Nephron progenitor cell (in vitro differentiated cells): ENCODE data around the gene EXOC7.
A peak's percentile ranks its signal among the peaks of the same experiment; 100 is the strongest.

Experiments
- DNase-seq: peaks from one replicate; pipeline ENCODE4 v3.0.0; 2021
- H3K27ac Mint-ChIP-seq: 2 replicates; pipeline ENCODE4 v1.8.0; 2021; ENCODE audit warnings: mild to moderate bottlenecking, moderate library complexity, mixed read lengths
- H3K27me3 Mint-ChIP-seq: 2 replicates; pipeline ENCODE4 v1.8.0; 2021; ENCODE audit warnings: mild to moderate bottlenecking, low read depth, mixed read lengths; ENCODE audit not compliant: poor library complexity
- H3K36me3 Mint-ChIP-seq: 2 replicates; pipeline ENCODE4 v1.8.0; 2021; ENCODE audit warnings: low read depth, mixed read lengths
- H3K4me1 Mint-ChIP-seq: 2 replicates; pipeline ENCODE4 v1.8.0; 2021; ENCODE audit warnings: mixed read lengths
- H3K4me3 Mint-ChIP-seq: 2 replicates; pipeline ENCODE4 v1.8.0; 2021; ENCODE audit warnings: mild to moderate bottlenecking, moderate library complexity, mixed read lengths
- H3K9me3 Mint-ChIP-seq: 2 replicates; pipeline ENCODE4 v1.8.0; 2021; ENCODE audit warnings: mild to moderate bottlenecking, moderate library complexity, mixed read lengths
- TF ChIP-seq, protein P1 (sequence below): fragments of 200-600 bp; sonication (generic); IDR thresholded peaks from 2 replicates; pipeline ENCODE4 v1.5.0; 2021; ENCODE audit warnings: antibody characterized with exemption

EXOC7 gene

DNA sequence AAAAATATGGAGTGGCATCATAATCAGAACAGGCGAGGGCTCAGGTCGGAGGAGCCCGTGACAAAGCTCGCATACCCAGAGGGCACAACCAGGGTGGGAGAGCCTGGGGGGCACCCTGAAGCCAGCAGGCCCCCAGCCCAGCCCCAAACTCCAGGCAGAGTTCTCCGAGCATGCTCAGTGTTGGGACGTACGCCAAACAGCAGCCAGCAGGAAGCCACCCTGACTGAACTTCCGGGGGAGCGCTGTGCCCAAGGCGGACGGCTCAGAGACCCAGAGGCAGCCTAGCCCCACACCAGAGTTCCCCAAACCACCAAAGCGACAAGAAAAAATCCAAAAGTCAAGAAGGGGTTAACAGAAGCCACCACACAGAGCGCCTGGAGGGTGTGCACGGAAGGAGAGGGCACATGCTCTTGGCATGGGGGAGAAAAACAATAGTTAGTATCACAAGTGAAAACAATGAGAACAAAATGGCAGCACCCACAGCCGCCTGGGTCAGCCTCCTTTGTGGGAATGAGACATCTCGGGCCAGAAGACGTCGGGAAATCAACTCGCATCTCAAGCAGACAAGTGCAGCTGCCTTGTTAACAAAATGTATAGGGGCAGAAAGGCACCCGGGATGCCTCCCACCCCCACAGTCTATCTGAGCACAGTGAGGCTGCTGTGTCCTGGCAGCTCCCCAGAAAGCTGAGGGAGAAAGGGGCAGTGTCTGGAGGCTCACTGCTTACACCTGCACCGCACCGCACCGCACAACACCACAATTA lies 11.9 kb downstream of the EXOC7 start:
- Mint-ChIP-seq H3K4me3 (no peak overlapping the region), H3K36me3 (peaks cover 35% of the 10 kb centered on the region), H3K9me3 (no peaks in the 10 kb centered on the region), H3K4me1 (no peaks in the 10 kb centered on the region), H3K27me3 (no peaks in the 10 kb centered on the region), H3K27ac (peak overlapping the region; percentile 38)
- no peak for DNase-seq
- TF ChIP-seq, protein P1, sequence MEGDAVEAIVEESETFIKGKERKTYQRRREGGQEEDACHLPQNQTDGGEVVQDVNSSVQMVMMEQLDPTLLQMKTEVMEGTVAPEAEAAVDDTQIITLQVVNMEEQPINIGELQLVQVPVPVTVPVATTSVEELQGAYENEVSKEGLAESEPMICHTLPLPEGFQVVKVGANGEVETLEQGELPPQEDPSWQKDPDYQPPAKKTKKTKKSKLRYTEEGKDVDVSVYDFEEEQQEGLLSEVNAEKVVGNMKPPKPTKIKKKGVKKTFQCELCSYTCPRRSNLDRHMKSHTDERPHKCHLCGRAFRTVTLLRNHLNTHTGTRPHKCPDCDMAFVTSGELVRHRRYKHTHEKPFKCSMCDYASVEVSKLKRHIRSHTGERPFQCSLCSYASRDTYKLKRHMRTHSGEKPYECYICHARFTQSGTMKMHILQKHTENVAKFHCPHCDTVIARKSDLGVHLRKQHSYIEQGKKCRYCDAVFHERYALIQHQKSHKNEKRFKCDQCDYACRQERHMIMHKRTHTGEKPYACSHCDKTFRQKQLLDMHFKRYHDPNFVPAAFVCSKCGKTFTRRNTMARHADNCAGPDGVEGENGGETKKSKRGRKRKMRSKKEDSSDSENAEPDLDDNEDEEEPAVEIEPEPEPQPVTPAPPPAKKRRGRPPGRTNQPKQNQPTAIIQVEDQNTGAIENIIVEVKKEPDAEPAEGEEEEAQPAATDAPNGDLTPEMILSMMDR: no peak

DNA sequence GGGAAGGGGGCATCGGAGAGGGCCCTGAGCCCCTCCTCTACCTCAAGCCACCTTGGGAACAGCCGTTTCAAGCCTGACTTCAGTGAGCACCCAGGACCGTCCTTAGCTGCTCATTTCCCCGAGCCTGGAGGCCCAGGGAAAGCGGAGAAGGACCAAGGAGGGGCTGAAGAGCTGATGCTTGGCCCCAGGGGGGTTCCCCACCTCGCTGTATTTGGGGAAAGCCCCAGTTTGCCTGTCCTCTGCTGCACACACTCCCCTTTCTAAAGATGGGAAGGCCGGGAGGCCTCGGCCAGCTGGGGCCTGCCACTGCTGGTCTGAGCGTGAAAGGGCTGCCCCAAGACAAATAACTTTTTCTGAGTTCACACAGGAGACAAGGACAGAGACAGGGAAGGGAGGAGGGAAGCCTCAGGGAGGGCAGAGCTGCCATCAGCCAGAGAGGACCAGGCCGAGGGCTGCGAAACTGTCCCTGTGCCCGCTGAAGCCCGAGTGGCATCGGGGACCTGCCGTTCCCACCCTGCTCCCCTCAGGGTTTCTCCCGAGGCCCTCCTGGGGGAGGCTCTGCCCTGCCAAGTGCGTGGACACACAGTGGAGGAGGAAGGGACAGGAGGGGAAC lies 13.0 kb downstream of the EXOC7 start:
- Mint-ChIP-seq H3K27me3 (no peaks in the 10 kb centered on the region), H3K27ac (peak overlapping the region; percentile 42), H3K9me3 (no peaks in the 10 kb centered on the region), H3K4me3 (no peak overlapping the region), H3K36me3 (peaks cover 30% of the 10 kb centered on the region), H3K4me1 (no peaks in the 10 kb centered on the region)
- no peak for DNase-seq
- TF ChIP-seq, protein P1: no peak

DNA sequence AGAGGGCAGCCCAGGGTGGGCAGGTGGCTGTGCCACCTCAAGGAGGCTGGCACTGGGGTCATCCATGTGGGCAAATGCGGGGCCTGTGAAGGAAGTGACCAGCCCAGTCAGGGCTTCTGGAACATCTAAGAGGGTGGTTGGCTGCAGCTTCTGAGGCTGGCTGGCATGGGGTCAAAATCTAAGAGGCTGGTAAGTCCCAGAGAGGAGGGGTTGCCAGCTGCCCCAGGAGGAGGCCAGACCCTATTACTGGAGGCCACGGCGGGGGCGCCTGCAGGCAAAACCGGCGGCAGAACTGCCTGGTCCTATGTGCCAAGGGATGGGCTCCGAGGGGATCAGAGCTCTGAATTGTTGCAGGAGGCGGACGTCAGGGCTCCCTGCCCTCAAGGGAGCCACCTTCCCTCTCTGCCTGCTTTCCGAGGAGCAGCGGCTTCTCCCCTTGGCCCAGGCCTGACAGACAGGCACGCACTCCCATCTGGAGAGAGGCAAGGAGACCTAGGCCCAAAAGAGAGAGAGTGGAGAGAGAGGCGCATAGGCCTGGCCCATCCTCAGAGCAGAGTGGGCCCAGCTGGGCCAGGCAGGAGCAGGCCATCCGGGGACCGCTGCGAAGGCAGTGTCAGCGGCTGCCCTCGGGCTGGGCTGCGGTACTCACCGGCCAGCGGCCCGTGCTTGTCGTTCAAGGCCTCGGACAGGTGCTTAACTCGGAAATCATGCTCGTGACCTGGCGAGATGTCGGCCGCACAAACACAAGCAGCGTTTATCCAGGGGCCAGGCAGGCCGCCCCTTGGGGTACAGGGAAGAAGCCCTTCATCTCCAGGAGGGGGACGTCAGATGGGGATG lies 13.7 kb downstream of the EXOC7 start:
- Mint-ChIP-seq H3K4me3 (no peak overlapping the region), H3K36me3 (peaks cover 30% of the 10 kb centered on the region), H3K27me3 (no peaks in the 10 kb centered on the region), H3K4me1 (peaks cover 3% of the 10 kb centered on the region), H3K27ac (no peak overlapping the region), H3K9me3 (no peaks in the 10 kb centered on the region)
- no peak for DNase-seq
- TF ChIP-seq, protein P1: no peak

DNA sequence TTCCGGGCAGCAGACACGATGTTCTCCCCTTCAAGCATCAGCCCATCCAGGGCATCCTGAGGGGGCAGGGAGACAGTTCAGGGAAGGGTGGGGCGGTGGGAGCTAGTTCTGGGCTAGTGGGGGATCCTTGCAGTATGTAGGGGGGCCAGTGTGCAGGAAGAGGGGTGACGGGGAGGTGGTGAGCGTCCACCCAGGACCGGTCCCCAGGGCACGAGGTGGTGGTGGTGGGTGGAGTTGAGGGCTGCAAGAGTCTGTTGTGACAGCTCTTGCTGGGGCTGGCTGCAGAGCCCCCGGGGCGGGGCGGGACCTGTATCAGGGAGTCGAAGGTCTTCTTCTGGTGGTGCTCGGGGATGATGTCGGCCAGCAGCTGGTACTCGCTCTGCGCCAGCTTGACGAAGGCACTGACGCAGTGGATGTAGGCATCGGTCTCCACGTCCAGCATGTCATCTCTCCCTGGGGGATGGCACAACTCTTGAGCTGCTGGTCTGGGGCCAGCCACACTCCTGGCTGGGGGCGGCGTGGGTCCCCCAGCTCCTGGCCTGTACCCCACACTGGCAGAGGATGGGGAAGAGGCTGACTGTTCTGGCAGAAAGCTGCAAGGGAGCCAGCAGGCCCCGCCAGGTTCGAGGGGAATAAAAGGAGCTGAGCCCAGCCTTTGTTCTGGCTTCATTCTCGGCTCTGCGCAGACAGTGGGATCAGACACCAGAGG lies 14.6 kb downstream of the EXOC7 start:
- Mint-ChIP-seq H3K4me3 (no peak overlapping the region), H3K4me1 (peaks cover 9% of the 10 kb centered on the region), H3K27me3 (no peaks in the 10 kb centered on the region), H3K9me3 (no peaks in the 10 kb centered on the region), H3K36me3 (peaks cover 31% of the 10 kb centered on the region), H3K27ac (no peak overlapping the region)
- DNase-seq: no peak
- TF ChIP-seq, protein P1: no peak

DNA sequence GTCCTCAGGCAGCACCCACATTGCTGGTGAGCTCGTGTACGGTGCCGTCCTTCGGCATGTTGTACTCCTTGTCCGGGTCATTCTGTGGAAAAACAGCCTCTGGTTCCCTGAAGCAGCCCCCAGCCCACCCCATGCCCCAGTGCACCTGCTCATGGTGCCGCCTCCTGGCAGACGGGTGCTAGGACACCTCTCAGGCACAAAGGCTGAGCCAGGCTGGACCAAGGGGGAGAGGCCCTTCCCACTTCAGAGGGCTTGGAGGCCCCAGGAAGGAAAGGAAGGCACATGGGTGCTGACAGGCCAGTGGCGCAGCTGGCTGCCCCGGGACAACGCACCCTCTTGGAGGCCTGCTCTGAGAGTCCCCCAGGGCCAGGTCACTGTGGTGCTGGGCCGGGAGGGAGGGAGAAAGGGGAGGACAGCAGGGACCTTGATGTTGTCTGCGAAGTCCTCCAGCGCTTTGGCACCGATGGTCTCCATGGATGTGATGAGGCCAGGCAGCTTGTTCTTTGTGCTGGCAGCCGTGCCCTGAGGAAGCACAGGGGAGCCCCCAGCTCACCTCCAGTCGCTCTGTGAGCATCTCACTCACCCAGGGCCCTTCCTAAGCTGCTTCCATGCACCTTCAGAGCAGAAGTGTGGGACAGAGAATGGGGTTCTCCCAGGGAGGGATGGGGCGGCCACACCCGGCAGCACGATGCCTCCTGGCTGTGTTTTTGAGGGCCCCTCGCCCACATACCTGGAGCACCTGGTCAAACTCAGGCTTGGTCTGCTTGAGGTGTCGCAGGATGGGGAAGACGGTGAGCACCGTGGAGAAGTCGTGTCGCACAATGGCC lies 15.3 kb downstream of the EXOC7 start:
- Mint-ChIP-seq H3K27me3 (no peaks in the 10 kb centered on the region), H3K4me3 (no peak overlapping the region), H3K9me3 (no peaks in the 10 kb centered on the region), H3K4me1 (peaks cover 9% of the 10 kb centered on the region), H3K27ac (no peak overlapping the region), H3K36me3 (peaks cover 26% of the 10 kb centered on the region)
- TF ChIP-seq, protein P1: no peak
- peak; percentile 32 for DNase-seq
